LNCaP clone FGC (cell line): Measurements from ENCODE around the gene FILIP1L.

Experiments used
- DNase-seq: peaks from one replicate; pipeline ENCODE4 v3.0.0-alpha.2; 2011; ENCODE audit warnings: low read depth
- H3K4me3 ChIP-seq: 2 replicates; pipeline ENCODE4 v1.5.1; 2011; ENCODE audit warnings: mild to moderate bottlenecking, low read depth, low read length, control low read depth
- CTCF ChIP-seq: IDR thresholded peaks from 2 replicates; pipeline ENCODE4 v1.5.1; 2012; ENCODE audit warnings: mild to moderate bottlenecking; ENCODE audit not compliant: control insufficient read depth, insufficient read depth; ENCODE audit errors: extremely low read depth

FILIP1L gene

DNA sequence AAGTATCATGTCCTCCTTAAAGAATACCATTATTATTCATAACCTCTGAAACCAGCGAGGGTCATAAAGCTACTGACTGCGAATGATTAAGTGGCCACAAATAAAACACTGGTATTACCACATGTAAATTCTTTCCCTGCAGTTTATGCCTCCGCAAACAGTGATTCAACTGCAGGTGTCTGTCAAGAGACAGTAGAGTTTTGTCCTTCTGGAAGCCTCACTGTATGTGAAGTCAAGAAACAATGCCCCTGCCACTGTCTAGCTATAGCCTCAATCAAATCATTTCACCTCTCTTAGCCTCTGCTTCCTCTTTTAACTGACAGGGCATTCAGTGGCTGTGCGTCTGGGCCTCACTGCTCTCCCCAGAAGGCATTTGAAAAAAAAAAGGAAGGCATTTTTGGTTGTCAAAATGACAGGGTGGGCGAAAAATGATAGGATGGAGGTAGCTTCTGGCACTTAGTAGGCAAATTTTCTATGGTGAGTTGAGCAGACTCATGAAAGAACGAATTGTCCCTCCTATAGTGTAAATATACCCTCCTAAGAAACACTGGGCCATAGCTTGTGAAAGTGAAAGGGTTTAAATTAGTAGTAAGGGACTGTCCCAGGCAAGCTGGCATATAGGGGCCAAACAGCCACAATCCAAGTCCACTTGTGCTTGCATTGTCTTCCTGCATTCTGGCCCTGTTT lies 66.7 kb downstream of the FILIP1L start:
- no peak for DNase-seq
- no peak overlapping the region for H3K4me3 ChIP-seq
- no peak for TF ChIP-seq CTCF

DNA sequence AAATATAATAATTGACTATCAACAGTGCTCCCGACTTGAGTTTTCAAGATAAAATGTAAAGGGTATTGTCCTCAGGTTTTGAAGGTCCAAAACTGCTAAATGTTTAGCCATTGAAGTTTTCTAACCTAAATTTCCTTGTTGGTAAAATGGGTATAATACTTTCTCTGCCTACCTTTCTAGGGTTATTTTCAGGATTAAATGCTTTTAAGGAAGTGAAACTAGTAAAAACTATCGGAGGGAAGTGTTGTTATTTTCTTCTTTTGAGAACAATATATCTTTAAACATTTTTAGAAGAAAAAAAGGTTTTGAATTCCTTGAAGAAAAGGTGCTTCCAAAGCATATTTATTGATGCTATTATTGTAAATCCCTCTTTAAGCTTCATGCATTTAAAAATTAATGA lies 67.3 kb downstream of the FILIP1L start:
- DNase-seq, result no peak
- H3K4me3 ChIP-seq, result no peak overlapping the region
- no peak for TF ChIP-seq CTCF

- no peak overlapping the region for H3K4me3 ChIP-seq
- no peak for TF ChIP-seq CTCF
- DNase-seq, result no peak
Measured at GRCh38 chr3:100045696-100046095, 68.6 kb downstream of the FILIP1L start.

DNA sequence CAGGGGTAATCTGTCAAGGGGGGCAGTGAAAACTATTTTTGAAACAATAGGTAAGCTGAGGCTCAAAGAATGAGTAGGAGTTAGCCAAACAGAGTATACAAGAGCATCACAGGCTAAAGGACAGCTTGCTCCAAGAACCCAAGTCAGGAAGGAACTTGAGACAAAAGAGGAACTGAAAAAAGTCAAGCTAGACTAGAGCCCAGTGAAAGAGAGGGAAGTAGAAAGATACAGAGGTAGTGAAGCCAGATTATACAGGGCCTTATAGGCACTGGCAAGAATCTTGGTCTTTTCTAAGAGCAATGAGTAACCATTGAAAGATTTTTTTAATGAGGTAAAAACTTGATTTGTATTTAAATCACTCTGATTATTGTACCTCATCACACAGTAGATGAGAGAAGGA lies 69.9 kb downstream of the FILIP1L start:
- H3K4me3 ChIP-seq, result no peak overlapping the region
- TF ChIP-seq CTCF, result no peak
- no peak for DNase-seq

GRCh38 chr3:100043271-100043670 lies 71.0 kb downstream of the FILIP1L start:
- H3K4me3 ChIP-seq, result no peak overlapping the region
- DNase-seq, result no peak
- no peak for TF ChIP-seq CTCF

- no peak for TF ChIP-seq CTCF
- peak; percentile 97 for DNase-seq
- H3K4me3 ChIP-seq, result peak overlapping the region; percentile 16
Measured at GRCh38 chr3:100042166-100042981, 71.9 kb downstream of the FILIP1L start.
